Activated CD4-positive, alpha-beta memory T cell treated with anti-CD3 and anti-CD28 coated beads for 36 hours (primary cell): Measurements from ENCODE around the gene CASZ1. TPM values are rescaled to one million over a fixed set of nuclear protein-coding genes. Genes with fewer than 3 reads are reported as not detected.

Experiments
- CTCF ChIA-PET: fragments of 350-600 bp; sonication (Branson Sonifier 250); formaldehyde crosslinking; loops from one replicate; lab custom pipeline; 2021; ENCODE audit warnings: antibody characterized with exemption, inconsistent platforms; lab: Charles Lee
- POLR2A ChIA-PET: fragments of 350-600 bp; sonication (Branson Sonifier 250); formaldehyde crosslinking; loops from one replicate; lab custom pipeline; 2021; ENCODE audit warnings: antibody characterized with exemption; lab: Charles Lee
- DNase-seq: peaks from one replicate; pipeline ENCODE4 v3.0.0-alpha.2; 2020
- H3K27ac Mint-ChIP-seq: one replicate; pipeline ENCODE4 v1.8.0; 2021; ENCODE audit warnings: mixed read lengths
- H3K27me3 Mint-ChIP-seq: one replicate; pipeline ENCODE4 v1.8.0; 2021; ENCODE audit warnings: mixed read lengths
- H3K36me3 Mint-ChIP-seq: one replicate; pipeline ENCODE4 v1.8.0; 2021; ENCODE audit warnings: mixed read lengths
- H3K4me1 Mint-ChIP-seq: one replicate; pipeline ENCODE4 v1.8.0; 2021; ENCODE audit warnings: low read depth, mixed read lengths
- H3K4me3 Mint-ChIP-seq: one replicate; pipeline ENCODE4 v1.8.0; 2021; ENCODE audit warnings: mild to moderate bottlenecking, mixed read lengths
- H3K9me3 Mint-ChIP-seq: one replicate; pipeline ENCODE4 v1.8.0; 2021; ENCODE audit warnings: mixed read lengths
- intact Hi-C: fragments of 100-400 bp; cut with micrococcal nuclease; formaldehyde crosslinking; loops from one replicate; pipeline ENCODE4 v1.15.1; 2023
- total RNA-seq, 2 experiments: library from RNA; stranded (reverse); gene quantifications; one replicate each; pipeline ENCODE4 v1.2.3, GENCODE V29; 2021

The CASZ1 gene
- total RNA-seq, 2 experiments from 2014 or later = 5.5 to 6.3 TPM

DNA sequence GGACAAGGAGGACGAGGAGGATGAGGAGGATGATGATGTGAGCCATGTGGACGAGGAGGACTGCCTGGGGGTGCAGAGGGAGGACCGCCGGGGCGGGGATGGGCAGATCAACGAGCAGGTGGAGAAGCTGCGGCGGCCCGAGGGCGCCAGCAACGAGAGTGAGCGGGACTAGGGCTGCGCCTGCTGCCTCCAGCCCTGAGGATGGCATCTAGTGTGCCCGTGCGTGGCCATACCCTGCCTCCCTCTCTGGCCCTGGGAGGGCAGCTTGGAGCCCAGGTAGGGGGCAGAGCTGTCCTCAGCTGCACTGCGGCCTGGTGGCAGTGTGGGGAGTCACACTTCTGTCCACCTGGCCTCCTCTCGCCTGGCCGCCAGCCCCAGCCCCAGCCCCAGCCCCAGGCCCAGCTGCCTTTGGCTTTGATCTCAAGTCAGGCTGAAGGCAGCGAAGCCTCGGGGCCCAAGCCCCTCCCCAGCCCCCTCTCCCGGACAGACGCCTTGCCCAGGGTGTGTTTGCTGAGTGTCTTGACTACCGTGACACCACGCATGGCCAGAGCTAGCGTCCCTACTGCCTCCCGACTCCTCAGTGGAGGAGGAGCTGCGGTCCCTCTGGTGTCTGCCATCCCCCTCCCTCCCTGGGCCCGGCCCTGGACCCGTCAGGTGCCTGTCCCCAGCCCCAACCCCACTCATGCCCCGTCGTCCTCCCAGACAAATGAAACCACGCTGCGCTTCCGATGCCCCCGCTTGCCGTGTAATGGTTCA lies 166.5 kb downstream of the CASZ1 start:
- no peak for DNase-seq
- Mint-ChIP-seq H3K4me3 (no peak overlapping the region), H3K4me1 (no peaks in the 10 kb centered on the region), H3K27me3 (no peaks in the 10 kb centered on the region), H3K36me3 (peaks cover 1% of the 10 kb centered on the region), H3K27ac (no peak overlapping the region), H3K9me3 (no peaks in the 10 kb centered on the region)
- ChIA-PET CTCF (interaction anchor here (1.1 kb wide), 1 partner anchor 136 kb away, joined by 3 read pairs; no protein-coding TSS in a partner anchor), POLR2A (no interaction called here)
- intact Hi-C loops = no loop called here

- no peak for DNase-seq
- ChIA-PET CTCF (interaction anchor here (1.1 kb wide), 1 partner anchor 135 kb away, joined by 3 read pairs; no protein-coding TSS in a partner anchor), POLR2A (no interaction called here)
- intact Hi-C loops = no loop called here
- peaks cover 1% of the 10 kb centered on the region for H3K36me3 Mint-ChIP-seq
- no peaks in the 10 kb centered on the region for H3K4me1 Mint-ChIP-seq
- no peak overlapping the region for H3K4me3 Mint-ChIP-seq
- H3K27me3 Mint-ChIP-seq = no peaks in the 10 kb centered on the region
- no peaks in the 10 kb centered on the region for H3K9me3 Mint-ChIP-seq
- no peak overlapping the region for H3K27ac Mint-ChIP-seq
These were observed 167.2 kb downstream of the CASZ1 start for GRCh38 chr1:10629091-10629815.

DNA sequence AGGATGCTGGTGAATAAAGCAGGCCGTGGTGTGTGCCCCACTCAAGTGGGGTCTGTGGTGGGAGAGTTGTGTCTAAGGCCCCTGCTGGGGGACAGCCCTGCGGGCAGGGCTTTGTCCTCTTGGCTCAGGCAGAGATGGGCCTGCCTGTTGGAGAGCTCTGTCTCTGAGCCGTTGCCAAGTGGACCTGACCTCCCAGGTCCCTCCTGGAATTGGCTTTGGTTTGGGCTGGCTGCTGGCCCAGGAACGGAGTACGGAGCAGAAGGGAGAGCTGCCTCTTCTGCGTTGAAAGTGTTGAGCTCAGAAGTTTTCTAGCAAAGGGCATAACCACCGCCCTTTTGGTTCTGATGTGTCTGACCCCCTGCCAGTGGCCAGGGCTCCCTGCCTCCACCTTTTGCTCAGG lies 167.8 kb downstream of the CASZ1 start:
- CTCF ChIA-PET = no interaction called here

GRCh38 chr1:10626791-10627410 lies 169.5 kb downstream of the CASZ1 start:
- Mint-ChIP-seq H3K9me3 (no peaks in the 10 kb centered on the region), H3K36me3 (peaks cover 3% of the 10 kb centered on the region), H3K4me3 (no peak overlapping the region), H3K4me1 (no peaks in the 10 kb centered on the region), H3K27me3 (no peaks in the 10 kb centered on the region), H3K27ac (no peak overlapping the region)
- ChIA-PET CTCF (interaction anchor here (1.2 kb wide), 1 partner anchor 133 kb away, joined by 3 read pairs; no protein-coding TSS in a partner anchor), POLR2A (no interaction called here)
- intact Hi-C loops = no loop called here
- no peak for DNase-seq

More for the DNA sequence above, 167.8 kb downstream of the CASZ1 start:
- Mint-ChIP-seq H3K4me3 (no peak overlapping the region), H3K36me3 (peaks cover 3% of the 10 kb centered on the region), H3K27ac (no peak overlapping the region), H3K4me1 (no peaks in the 10 kb centered on the region), H3K9me3 (no peaks in the 10 kb centered on the region), H3K27me3 (no peaks in the 10 kb centered on the region)
- no peak for DNase-seq
- intact Hi-C loops = no loop called here
- POLR2A ChIA-PET = no interaction called here

- Mint-ChIP-seq H3K4me1 (no peaks in the 10 kb centered on the region), H3K9me3 (no peaks in the 10 kb centered on the region), H3K27me3 (no peaks in the 10 kb centered on the region), H3K4me3 (no peak overlapping the region), H3K27ac (no peak overlapping the region), H3K36me3 (peaks cover 8% of the 10 kb centered on the region)
- intact Hi-C loops = no loop called here
- POLR2A ChIA-PET = no interaction called here
- DNase-seq = no peak
- CTCF ChIA-PET = interaction anchor here (1.2 kb wide), 3 partner anchors 119 to 316 kb away, joined by 3 to 4 read pairs (median 3); no protein-coding TSS in a partner anchor
These were observed 170.2 kb downstream of the CASZ1 start for GRCh38 chr1:10626131-10626731.

- ChIA-PET CTCF (interaction anchor here (1.2 kb wide), 2 partner anchors 118 to 317 kb away, joined by 3 to 4 read pairs; no protein-coding TSS in a partner anchor), POLR2A (interaction anchor here (0.5 kb wide), 1 partner anchor 17 kb away, joined by 3 read pairs; no protein-coding TSS in a partner anchor)
- intact Hi-C loops = no loop called here
- Mint-ChIP-seq H3K27me3 (no peaks in the 10 kb centered on the region), H3K9me3 (no peaks in the 10 kb centered on the region), H3K4me3 (no peak overlapping the region), H3K27ac (no peak overlapping the region), H3K4me1 (no peaks in the 10 kb centered on the region), H3K36me3 (peaks cover 8% of the 10 kb centered on the region)
- no peak for DNase-seq
These were observed 170.9 kb downstream of the CASZ1 start for GRCh38 chr1:10625554-10625953.

DNA sequence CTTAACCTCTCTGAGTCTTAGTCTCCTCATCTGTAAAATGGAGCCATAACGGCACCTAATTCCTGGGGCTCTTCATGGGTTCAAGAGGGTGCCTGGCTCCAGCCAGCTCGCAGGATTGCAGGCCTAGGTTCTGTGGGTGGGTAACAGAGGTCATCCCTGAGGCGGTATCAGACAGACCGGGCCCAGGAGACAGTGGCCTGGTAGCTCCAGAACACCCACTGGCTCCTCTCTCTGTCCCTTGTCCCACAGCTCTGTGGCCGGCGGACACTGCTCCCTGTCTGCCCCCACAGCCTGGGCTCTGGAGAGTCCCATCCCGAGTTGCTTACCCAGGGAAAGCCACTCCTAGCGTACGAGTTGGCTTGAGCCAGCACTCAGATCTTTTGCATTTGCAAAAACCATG lies 171.4 kb downstream of the CASZ1 start:
- intact Hi-C loops = no loop called here
- DNase-seq = no peak
- CTCF ChIA-PET = interaction anchor here (1.2 kb wide), 2 partner anchors 118 to 317 kb away, joined by 3 to 4 read pairs; no protein-coding TSS in a partner anchor
- Mint-ChIP-seq H3K4me3 (no peak overlapping the region), H3K36me3 (peaks cover 8% of the 10 kb centered on the region), H3K4me1 (no peaks in the 10 kb centered on the region), H3K27ac (no peak overlapping the region), H3K9me3 (no peaks in the 10 kb centered on the region), H3K27me3 (no peaks in the 10 kb centered on the region)
- POLR2A ChIA-PET = interaction anchor here (0.5 kb wide), 1 partner anchor 17 kb away, joined by 3 read pairs; no protein-coding TSS in a partner anchor

GRCh38 chr1:10624256-10625050 lies 172.0 kb downstream of the CASZ1 start:
- no peaks in the 10 kb centered on the region for H3K27me3 Mint-ChIP-seq
- peaks cover 8% of the 10 kb centered on the region for H3K36me3 Mint-ChIP-seq
- H3K9me3 Mint-ChIP-seq = no peaks in the 10 kb centered on the region
- intact Hi-C loops = no loop called here
- ChIA-PET CTCF (no interaction called here), POLR2A (no interaction called here)
- no peaks in the 10 kb centered on the region for H3K4me1 Mint-ChIP-seq
- H3K4me3 Mint-ChIP-seq = no peak overlapping the region
- H3K27ac Mint-ChIP-seq = no peak overlapping the region
- DNase-seq = no peak

DNA sequence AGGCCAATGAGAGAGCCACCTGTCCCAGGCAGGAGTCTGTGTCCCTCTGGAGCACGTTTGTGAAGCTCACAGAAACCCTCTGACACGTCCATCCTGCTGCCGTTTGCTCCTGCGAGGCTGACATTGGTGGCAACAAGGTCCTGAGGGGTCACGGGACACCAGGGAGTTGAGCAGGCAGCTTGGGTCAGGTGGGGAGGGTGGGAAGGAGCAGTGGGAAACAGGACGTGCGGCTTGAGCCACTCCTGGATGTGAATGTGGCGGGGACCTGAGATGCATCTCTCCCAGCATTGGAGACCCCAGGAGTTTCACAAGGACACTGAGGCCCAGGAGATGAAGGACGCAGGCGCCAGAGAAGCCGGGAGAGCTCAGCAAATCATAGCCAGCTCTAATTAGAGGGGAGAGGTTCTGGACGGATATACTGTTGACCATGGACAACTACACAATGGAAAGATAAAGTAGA lies 172.7 kb downstream of the CASZ1 start:
- H3K9me3 Mint-ChIP-seq = no peaks in the 10 kb centered on the region
- H3K27me3 Mint-ChIP-seq = no peaks in the 10 kb centered on the region
- CTCF ChIA-PET = no interaction called here
- POLR2A ChIA-PET = no interaction called here
- no peak overlapping the region for H3K4me3 Mint-ChIP-seq
- intact Hi-C loops = no loop called here
- H3K36me3 Mint-ChIP-seq = peaks cover 8% of the 10 kb centered on the region
- no peaks in the 10 kb centered on the region for H3K4me1 Mint-ChIP-seq
- DNase-seq = no peak
- no peak overlapping the region for H3K27ac Mint-ChIP-seq

GRCh38 chr1:10622910-10623685 lies 173.3 kb downstream of the CASZ1 start:
- no peak for DNase-seq
- intact Hi-C loops = no loop called here
- no peaks in the 10 kb centered on the region for H3K9me3 Mint-ChIP-seq
- peaks cover 8% of the 10 kb centered on the region for H3K36me3 Mint-ChIP-seq
- CTCF ChIA-PET = no interaction called here
- H3K27ac Mint-ChIP-seq = no peak overlapping the region
- H3K4me3 Mint-ChIP-seq = no peak overlapping the region
- H3K27me3 Mint-ChIP-seq = no peaks in the 10 kb centered on the region
- H3K4me1 Mint-ChIP-seq = no peaks in the 10 kb centered on the region
- POLR2A ChIA-PET = no interaction called here
